Measurements from ENCODE around the gene ACE. TPM values are rescaled to one million over a fixed set of nuclear protein-coding genes. Genes with fewer than 3 reads are reported as not detected.

The ACE gene
- total RNA-seq, 1 donor from 2014 or later: 3.6 TPM

GRCh38 chr17:63537001-63537400, 60.1 kb downstream of the ACE start:
- H3K4me1 Mint-ChIP-seq (ENCODE audit: unreplicated experiment): no peaks in the 10 kb centered on the region
- no peak overlapping the region for H3K4me3 Mint-ChIP-seq

GRCh38 chr17:63537991-63538692, 61.3 kb downstream of the ACE start:
- Mint-ChIP-seq H3K4me1 (ENCODE audit: unreplicated experiment) (no peaks in the 10 kb centered on the region), H3K27me3 (peaks cover 32% of the 10 kb centered on the region), H3K9me3 (no peaks in the 10 kb centered on the region), H3K27ac (no peak overlapping the region), H3K36me3 (no peaks in the 10 kb centered on the region), H3K4me3 (no peak overlapping the region)
- DNase-seq (ENCODE audit: extremely low spot score, unreplicated experiment): no peak
- TF ChIP-seq CTCF (conservative IDR thresholded peaks at IDR 0.05): no peak

More at GRCh38 chr17:63537001-63537400, 60.1 kb downstream of the ACE start:
- DNase-seq (ENCODE audit: extremely low spot score, unreplicated experiment): no peak
- no peak overlapping the region for H3K27ac Mint-ChIP-seq
- peaks cover 32% of the 10 kb centered on the region for H3K27me3 Mint-ChIP-seq
- no peaks in the 10 kb centered on the region for H3K9me3 Mint-ChIP-seq
- H3K36me3 Mint-ChIP-seq: no peaks in the 10 kb centered on the region
- TF ChIP-seq CTCF (conservative IDR thresholded peaks at IDR 0.05): no peak

- no peaks in the 10 kb centered on the region for H3K36me3 Mint-ChIP-seq
- no peak for TF ChIP-seq CTCF (conservative IDR thresholded peaks at IDR 0.05)
- no peak for DNase-seq (ENCODE audit: extremely low spot score, unreplicated experiment)
- H3K27ac Mint-ChIP-seq: no peak overlapping the region
- peaks cover 32% of the 10 kb centered on the region for H3K27me3 Mint-ChIP-seq
- H3K9me3 Mint-ChIP-seq: no peaks in the 10 kb centered on the region
- H3K4me1 Mint-ChIP-seq (ENCODE audit: unreplicated experiment): no peaks in the 10 kb centered on the region
- H3K4me3 Mint-ChIP-seq: no peak overlapping the region
These were observed 62.1 kb downstream of the ACE start for GRCh38 chr17:63538693-63539595.

GRCh38 chr17:63540590-63540989, 63.7 kb downstream of the ACE start:
- Mint-ChIP-seq H3K9me3 (no peaks in the 10 kb centered on the region), H3K36me3 (no peaks in the 10 kb centered on the region), H3K4me3 (no peak overlapping the region), H3K27ac (no peak overlapping the region), H3K4me1 (ENCODE audit: unreplicated experiment) (no peaks in the 10 kb centered on the region), H3K27me3 (peaks cover 26% of the 10 kb centered on the region)
- no peak for TF ChIP-seq CTCF (conservative IDR thresholded peaks at IDR 0.05)
- DNase-seq (ENCODE audit: extremely low spot score, unreplicated experiment): no peak

DNA sequence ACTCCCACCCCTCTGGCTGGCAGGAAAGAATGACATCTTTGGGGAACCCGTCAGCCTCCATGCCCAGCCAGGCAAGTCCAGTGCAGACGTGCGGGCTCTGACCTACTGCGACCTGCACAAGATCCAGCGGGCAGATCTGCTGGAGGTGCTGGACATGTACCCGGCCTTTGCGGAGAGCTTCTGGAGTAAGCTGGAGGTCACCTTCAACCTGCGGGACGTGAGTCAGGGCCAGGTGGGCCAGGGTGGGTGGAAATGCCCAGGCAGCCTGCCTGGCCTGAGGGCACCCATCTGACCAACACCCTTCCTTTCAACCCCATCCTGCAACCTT, 65.3 kb downstream of the ACE start:
- Mint-ChIP-seq H3K4me3 (no peak overlapping the region), H3K27ac (no peak overlapping the region), H3K4me1 (ENCODE audit: unreplicated experiment) (no peaks in the 10 kb centered on the region), H3K9me3 (no peaks in the 10 kb centered on the region), H3K27me3 (peaks cover 23% of the 10 kb centered on the region), H3K36me3 (no peaks in the 10 kb centered on the region)
- DNase-seq (ENCODE audit: extremely low spot score, unreplicated experiment): no peak
- no peak for TF ChIP-seq CTCF (conservative IDR thresholded peaks at IDR 0.05)

Measured in type B pancreatic cell (in vitro differentiated cells).